Suprapubic skin (tissue), 4 donors: ENCODE data around the gene ANKRD1. TPM values are rescaled to one million over a fixed set of nuclear protein-coding genes. Genes with fewer than 3 reads are reported as not detected.

Experiments used
- DNase-seq, 2 donors: peaks; one replicate each; pipeline ENCODE4 v3.0.0-alpha.2; 2019; ENCODE audit warnings: low spot score in 2 of 2
- H3K27ac ChIP-seq: fragments of 200-600 bp; sonication (generic); one replicate; pipeline ENCODE4 v1.5.1; 2019
- H3K27me3 ChIP-seq: fragments of 200-600 bp; sonication (generic); one replicate; pipeline ENCODE4 v1.5.1; 2019
- H3K36me3 ChIP-seq: fragments of 200-600 bp; sonication (generic); one replicate; pipeline ENCODE4 v1.5.1; 2019
- H3K4me1 ChIP-seq: fragments of 200-600 bp; sonication (generic); one replicate; pipeline ENCODE4 v1.5.1; 2019
- H3K4me3 ChIP-seq: fragments of 200-600 bp; sonication (generic); one replicate; pipeline ENCODE4 v1.5.1; 2019; ENCODE audit warnings: mild to moderate bottlenecking
- H3K9me3 ChIP-seq: fragments of 200-600 bp; sonication (generic); one replicate; pipeline ENCODE4 v1.5.1; 2019
- CTCF ChIP-seq, 2 donors: fragments of 200-600 bp in 1 of 2; fragments of 450-650 bp in 1 of 2; sonication (generic) in 1 of 2; IDR thresholded peaks; one replicate each; pipeline ENCODE4 v1.5.1; 2016 to 2019; ENCODE audit warnings: antibody characterized with exemption in 2 of 2, mild to moderate bottlenecking in 1 of 2, moderate library complexity in 1 of 2
- POLR2A ChIP-seq, 2 donors: fragments of 450-650 bp; IDR thresholded peaks; one replicate each; pipeline ENCODE4 v1.6.1; 2017; ENCODE audit warnings: antibody characterized with exemption in 2 of 2, mild to moderate bottlenecking in 2 of 2, moderate library complexity in 2 of 2
- WGBS: methylation state at CpG from one replicate; pipeline ENCODE4 v1.1.5; 2018; 5-methylcytosine and 5-hydroxymethylcytosine counted together
- total RNA-seq, 4 donors: library from RNA; depleted of rRNA; stranded (reverse); fragments of >200 nt; gene quantifications; one replicate each; pipeline ENCODE4 v1.1.0, GENCODE V29; 2016

ANKRD1 gene
- total RNA-seq, 4 donors from 2014 or later, result 0.30 TPM; not detected in 3

DNA sequence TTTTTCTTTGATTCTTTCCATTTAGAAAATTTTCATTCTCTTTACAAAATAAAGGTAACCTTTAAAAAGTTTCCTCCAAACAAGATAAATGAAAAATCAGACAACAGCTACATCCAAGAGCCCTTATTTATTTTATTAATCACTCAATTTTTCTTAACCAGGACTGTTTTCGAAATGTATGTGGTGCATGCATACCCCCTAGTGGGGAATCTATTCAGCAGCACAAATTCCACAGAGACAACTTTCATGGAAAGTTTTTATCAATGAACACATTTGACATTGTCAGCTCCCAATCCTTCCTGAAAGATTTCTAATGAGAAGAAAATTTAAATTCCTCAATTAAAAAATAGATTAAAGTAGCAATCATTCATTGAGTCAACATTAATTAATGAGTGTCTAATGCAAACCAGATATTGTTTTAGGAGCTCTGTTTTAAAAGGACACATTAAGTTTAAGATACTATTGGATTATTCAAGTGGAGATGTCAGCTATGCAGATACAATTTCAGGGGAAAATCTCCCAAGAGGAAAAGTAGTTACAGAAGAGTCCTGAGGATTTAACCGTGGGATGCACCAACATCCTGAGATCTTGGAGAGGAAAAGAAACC lies 57.9 kb downstream of the ANKRD1 start:
- Histone ChIP-seq H3K9me3 (no peaks in the 10 kb centered on the region), H3K27me3 (peaks cover 10% of the 10 kb centered on the region), H3K27ac (no peak overlapping the region), H3K4me3 (no peak overlapping the region), H3K4me1 (peaks cover 7% of the 10 kb centered on the region), H3K36me3 (no peaks in the 10 kb centered on the region)
- DNase-seq, result no peak
- no peak for TF ChIP-seq POLR2A (IDR thresholded peaks at IDR 0.05)
- TF ChIP-seq CTCF (IDR thresholded peaks at IDR 0.05), result peak; percentile 33 to 60
- 39% methylated on average over 2 of the region's 2 CpGs for WGBS

Other genes starting within 250 kb of the ANKRD1 start
- under 1 TPM; 0.23 to 0.59 (median 0.38) TPM for gene HTR7, start 63.0 kb downstream of the ANKRD1 start, total RNA-seq
- gene RPP30, start 49.1 kb downstream of the ANKRD1 start, total RNA-seq, result 10 to 100 TPM; 34.4 to 57.5 (median 38.7) TPM